ENCODE results near the gene PHLDB1.

DNA sequence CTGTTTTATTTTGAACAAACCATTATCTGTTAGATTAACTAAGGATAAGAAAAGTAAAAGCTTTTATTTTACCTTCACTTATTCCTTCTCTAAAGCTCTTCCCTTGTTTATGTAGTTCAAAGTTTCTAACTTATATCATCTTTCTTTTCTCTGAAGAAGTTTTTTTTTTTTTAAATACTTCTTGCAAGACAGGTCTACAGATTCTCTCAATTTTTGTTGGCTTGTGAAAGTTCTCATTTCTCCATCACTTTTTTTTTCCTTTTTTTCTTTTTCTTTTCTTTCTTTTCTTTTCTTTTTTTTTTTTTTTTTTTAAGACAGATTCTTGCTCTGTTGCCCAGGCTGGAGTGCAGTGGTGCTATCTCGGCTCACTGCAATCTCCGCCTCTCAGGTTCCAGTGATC, 76.8 kb downstream of the PHLDB1 start:
- TF ChIP-seq, protein P1, sequence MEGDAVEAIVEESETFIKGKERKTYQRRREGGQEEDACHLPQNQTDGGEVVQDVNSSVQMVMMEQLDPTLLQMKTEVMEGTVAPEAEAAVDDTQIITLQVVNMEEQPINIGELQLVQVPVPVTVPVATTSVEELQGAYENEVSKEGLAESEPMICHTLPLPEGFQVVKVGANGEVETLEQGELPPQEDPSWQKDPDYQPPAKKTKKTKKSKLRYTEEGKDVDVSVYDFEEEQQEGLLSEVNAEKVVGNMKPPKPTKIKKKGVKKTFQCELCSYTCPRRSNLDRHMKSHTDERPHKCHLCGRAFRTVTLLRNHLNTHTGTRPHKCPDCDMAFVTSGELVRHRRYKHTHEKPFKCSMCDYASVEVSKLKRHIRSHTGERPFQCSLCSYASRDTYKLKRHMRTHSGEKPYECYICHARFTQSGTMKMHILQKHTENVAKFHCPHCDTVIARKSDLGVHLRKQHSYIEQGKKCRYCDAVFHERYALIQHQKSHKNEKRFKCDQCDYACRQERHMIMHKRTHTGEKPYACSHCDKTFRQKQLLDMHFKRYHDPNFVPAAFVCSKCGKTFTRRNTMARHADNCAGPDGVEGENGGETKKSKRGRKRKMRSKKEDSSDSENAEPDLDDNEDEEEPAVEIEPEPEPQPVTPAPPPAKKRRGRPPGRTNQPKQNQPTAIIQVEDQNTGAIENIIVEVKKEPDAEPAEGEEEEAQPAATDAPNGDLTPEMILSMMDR (IDR thresholded peaks at IDR 0.05) = no peak
- no peak for TF ChIP-seq POLR2A (IDR thresholded peaks at IDR 0.05)

Measured in breast epithelium (tissue), 3 donors.